Pancreas (tissue), 10 donors: ENCODE results near the gene BRD2. TPM values are rescaled to one million over a fixed set of nuclear protein-coding genes. Genes with fewer than 3 reads are reported as not detected.

Source experiments
- ATAC-seq, 4 donors: fragments of 200-7000 bp; cut with Tn5 transposase; one replicate each; pipeline versions ENCODE4 v1.8.0 to v1.9.1; 2020; ENCODE audit warnings: mild to moderate bottlenecking in 4 of 4, moderate library complexity in 4 of 4
- DNase-seq, 6 donors: peaks; one replicate each; pipeline ENCODE4 v3.0.0-alpha.2; 2020
- FAIRE-seq: peaks from 2 replicates; lab custom pipeline; 2012; peaks lifted over from hg19 to GRCh38; lab: Jason Lieb, UNC
- H3K27ac ChIP-seq, 4 donors: fragments of 200-600 bp; sonication (generic); 1 replicate in 3 of 4; 2 replicates in 1 of 4; pipeline versions ENCODE4 v1.5.0 to v1.8.0; 2020
- H3K27me3 ChIP-seq, 4 donors: fragments of 200-600 bp; one replicate each; pipeline ENCODE4 v1.8.0; 2021
- H3K36me3 ChIP-seq, 3 donors: fragments of 200-600 bp; sonication (generic) in 1 of 3; one replicate each; pipeline versions ENCODE4 v1.5.0 to v1.8.0; 2020 to 2021
- H3K4me1 ChIP-seq, 3 donors: fragments of 200-600 bp; one replicate each; pipeline ENCODE4 v1.8.0; 2021
- H3K4me3 ChIP-seq, 4 donors: fragments of 200-600 bp; sonication (generic) in 2 of 4; one replicate each; pipeline versions ENCODE4 v1.5.0 to v1.8.0; 2020 to 2021
- H3K9me3 ChIP-seq, 4 donors: fragments of 200-600 bp; one replicate each; pipeline ENCODE4 v1.8.0; 2021
- WGBS, 2 donors: extraction: QIAGEN DNeasy Blood & Tissue Kit; methylation state at CpG; one replicate each; pipeline ENCODE4 v1.1.7; 2013; 5-methylcytosine and 5-hydroxymethylcytosine counted together
- intact Hi-C, 3 donors: fragments of 100-400 bp; cut with DNase I; formaldehyde crosslinking; loops; one replicate each; pipeline versions ENCODE4 v1.11.1 to v1.14.2; 2022
- polyA plus RNA-seq, 2 donors: library from polyadenylated mRNA; stranded (reverse); fragments of 200-250 nt; gene quantifications; one replicate each; pipeline ENCODE4 v1.2.3, GENCODE V29; 2013
- total RNA-seq, 6 donors: library from RNA; stranded (reverse); fragmentation: NEBNext Ultra II Directional in 4 of 6; extraction: Animal tissue kit (Norgen Biotek cat#: 25700) in 4 of 6; gene quantifications; one replicate each; pipeline versions ENCODE4 v1.2.1 to v1.2.4, GENCODE V29; 2021 to 2023
- TF ChIP-seq, protein P1 (sequence below), 4 donors: fragments of 200-600 bp; sonication (generic) in 3 of 4; IDR thresholded peaks; one replicate each; pipeline versions ENCODE4 v1.5.0 to v1.8.0; 2021; ENCODE audit warnings: antibody characterized with exemption in 4 of 4
- donor health status: healthy with polysubstance abuse.
- donor health status: DM: no; HTN: no; CAD: no; lungs with moderate emphysema.
- donor health status: DM: no; HTN: no; CAD: no.
- donor health status: control.
- donor health status: control.
- donor health status: Bipolar disorder and iron deficiency.
- donor health status: DM: yes; HTN: yes; CAD: no.
- donor health status: DM: no; HTN: no; CAD: no.
- donor health status: DM: no; HTN: no; CAD: no.
- donor health status: DM: yes; HTN: yes; CAD: no.

BRD2 gene
- total and polyA plus RNA-seq, 8 donors = 50.5 to 128 (median 88.9) TPM

GRCh38 chr6:32947552-32948465, 20.6 kb upstream of the BRD2 start:
- Histone ChIP-seq H3K27me3 (no peaks in the 10 kb centered on the region), H3K4me3 (no peak overlapping the region), H3K36me3 (no peaks in the 10 kb centered on the region), H3K4me1 (no peaks in the 10 kb centered on the region), H3K9me3 (no peaks in the 10 kb centered on the region), H3K27ac (no peak overlapping the region)
- FAIRE-seq (no peak), ATAC-seq (peak; percentile 68 to 91 (median 78)), DNase-seq (peak in 3 of 6 donors; percentile 42 to 51 (median 44))
- 62% methylated on average over 11 of the region's 11 CpGs for WGBS, 2 donors
- TF ChIP-seq, protein P1, sequence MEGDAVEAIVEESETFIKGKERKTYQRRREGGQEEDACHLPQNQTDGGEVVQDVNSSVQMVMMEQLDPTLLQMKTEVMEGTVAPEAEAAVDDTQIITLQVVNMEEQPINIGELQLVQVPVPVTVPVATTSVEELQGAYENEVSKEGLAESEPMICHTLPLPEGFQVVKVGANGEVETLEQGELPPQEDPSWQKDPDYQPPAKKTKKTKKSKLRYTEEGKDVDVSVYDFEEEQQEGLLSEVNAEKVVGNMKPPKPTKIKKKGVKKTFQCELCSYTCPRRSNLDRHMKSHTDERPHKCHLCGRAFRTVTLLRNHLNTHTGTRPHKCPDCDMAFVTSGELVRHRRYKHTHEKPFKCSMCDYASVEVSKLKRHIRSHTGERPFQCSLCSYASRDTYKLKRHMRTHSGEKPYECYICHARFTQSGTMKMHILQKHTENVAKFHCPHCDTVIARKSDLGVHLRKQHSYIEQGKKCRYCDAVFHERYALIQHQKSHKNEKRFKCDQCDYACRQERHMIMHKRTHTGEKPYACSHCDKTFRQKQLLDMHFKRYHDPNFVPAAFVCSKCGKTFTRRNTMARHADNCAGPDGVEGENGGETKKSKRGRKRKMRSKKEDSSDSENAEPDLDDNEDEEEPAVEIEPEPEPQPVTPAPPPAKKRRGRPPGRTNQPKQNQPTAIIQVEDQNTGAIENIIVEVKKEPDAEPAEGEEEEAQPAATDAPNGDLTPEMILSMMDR (IDR thresholded peaks at IDR 0.05) = peak; percentile 18 to 66 (median 44)
- intact Hi-C loops = loop anchor here in 2 of 3 donors (5.0 kb wide), 1 partner anchor 61 kb away; no protein-coding TSS in a partner anchor

GRCh38 chr6:32949113-32949512, 19.3 kb upstream of the BRD2 start:
- intact Hi-C loops = loop anchor here in 2 of 3 donors (5.0 kb wide), 1 partner anchor 62 kb away; no protein-coding TSS in a partner anchor
- no peaks in the 10 kb centered on the region for H3K9me3 ChIP-seq
- ATAC-seq (no peak), DNase-seq (no peak), FAIRE-seq (no peak)
- no peak overlapping the region for H3K27ac ChIP-seq
- H3K36me3 ChIP-seq = no peaks in the 10 kb centered on the region
- no peak overlapping the region for H3K4me3 ChIP-seq
- TF ChIP-seq, protein P1 (IDR thresholded peaks at IDR 0.05) = no peak
- WGBS, 2 donors = 75 to 85% methylated on average over 9 of the region's 9 CpGs
- H3K27me3 ChIP-seq = no peaks in the 10 kb centered on the region
- no peaks in the 10 kb centered on the region for H3K4me1 ChIP-seq

DNA sequence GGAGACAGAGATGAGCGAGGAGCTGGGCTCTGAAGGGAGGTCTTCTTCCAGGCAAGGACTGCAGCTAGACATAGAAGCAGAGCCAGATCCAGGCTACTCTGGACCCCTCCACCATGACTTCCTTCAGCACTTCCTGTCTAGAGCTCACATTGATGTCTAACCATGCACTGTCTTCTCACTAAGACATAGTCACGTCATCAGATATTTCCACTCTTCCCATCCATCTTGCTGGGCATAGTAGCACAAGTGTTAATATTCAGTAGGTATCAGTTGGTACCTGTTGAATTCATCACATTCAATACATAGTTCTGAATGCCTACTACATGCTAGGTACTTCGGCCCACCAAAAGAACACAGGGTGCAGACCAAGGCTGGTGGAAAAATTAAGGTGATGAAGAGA, 18.4 kb upstream of the BRD2 start:
- 87 to 89% methylated on average over 3 of the region's 3 CpGs for WGBS, 2 donors
- intact Hi-C loops = no loop called here
- ATAC-seq (no peak), DNase-seq (no peak), FAIRE-seq (no peak)
- Histone ChIP-seq H3K27ac (no peak overlapping the region), H3K4me3 (no peak overlapping the region), H3K36me3 (no peaks in the 10 kb centered on the region), H3K9me3 (no peaks in the 10 kb centered on the region), H3K4me1 (peaks cover 0 to 2% (median 0%) of the 10 kb centered on the region in 3 donors), H3K27me3 (no peaks in the 10 kb centered on the region)
- TF ChIP-seq, protein P1 (IDR thresholded peaks at IDR 0.05) = no peak

DNA sequence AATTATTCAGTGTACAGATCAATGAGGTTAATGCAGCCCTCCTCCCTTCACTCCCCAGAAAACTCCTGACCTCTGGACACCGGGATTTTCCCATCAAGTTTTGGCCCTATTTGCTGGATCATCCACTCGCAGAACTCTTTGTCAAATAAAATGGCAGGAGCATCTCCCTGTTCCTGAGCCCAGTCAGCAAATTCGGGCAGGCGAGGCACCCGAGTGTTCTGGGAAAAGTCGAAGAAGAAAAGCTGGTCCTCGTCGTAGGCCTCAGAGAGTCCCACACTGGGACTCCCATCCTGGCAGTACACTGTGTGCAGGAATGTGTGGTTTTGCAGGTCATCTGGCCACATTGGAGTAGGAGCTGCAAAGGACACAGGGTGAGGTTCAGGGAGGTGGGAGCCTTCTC, 17.9 kb upstream of the BRD2 start:
- 84 to 89% methylated on average over 8 of the region's 8 CpGs for WGBS, 2 donors
- TF ChIP-seq, protein P1 (IDR thresholded peaks at IDR 0.05) = no peak
- Histone ChIP-seq H3K9me3 (no peaks in the 10 kb centered on the region), H3K27me3 (no peaks in the 10 kb centered on the region), H3K4me3 (no peak overlapping the region), H3K36me3 (no peaks in the 10 kb centered on the region), H3K4me1 (peaks cover 0 to 6% (median 0%) of the 10 kb centered on the region in 3 donors), H3K27ac (no peak overlapping the region)
- no peak for DNase-seq
- intact Hi-C loops = no loop called here
- no peak for ATAC-seq
- no peak for FAIRE-seq
